ENCODE results near the gene TBC1D16.

- no peak for TF ChIP-seq CTCF (conservative IDR thresholded peaks at IDR 0.05)
- no peak for TF ChIP-seq ZFX (IDR thresholded peaks at IDR 0.05)
These were observed 48.3 kb downstream of the TBC1D16 start for GRCh38 chr17:79987187-79987934.

Measured in C4-2B (cell line).